Neuron (in vitro differentiated cells): ENCODE results near the gene CENPE.

Source experiments
- H2AFZ ChIP-seq: one replicate; pipeline ENCODE4 v1.6.1; 2013; ENCODE audit warnings: low read depth, mild to moderate bottlenecking, inconsistent platforms, low read length, moderate library complexity
- H3K27me3 ChIP-seq: one replicate; pipeline ENCODE4 v1.6.1; 2013; ENCODE audit warnings: low read length; ENCODE audit not compliant: insufficient read depth
- H3K36me3 ChIP-seq: one replicate; pipeline ENCODE4 v1.6.1; 2013; ENCODE audit warnings: low read length; ENCODE audit not compliant: insufficient read depth
- H3K4me1 ChIP-seq: one replicate; pipeline ENCODE4 v1.6.1; 2013; ENCODE audit warnings: low read length; ENCODE audit not compliant: insufficient read depth
- H3K4me3 ChIP-seq: 2 replicates; pipeline ENCODE4 v1.5.1; 2013; ENCODE audit warnings: mild to moderate bottlenecking, low read length, moderate library complexity
- H3K9me3 ChIP-seq: one replicate; pipeline ENCODE4 v1.6.1; 2013; ENCODE audit warnings: low read length

The CENPE gene

GRCh38 chr4:103162176-103162575 is 36.0 kb downstream of the CENPE start:
- no peaks in the 10 kb centered on the region for H3K27me3 ChIP-seq

DNA sequence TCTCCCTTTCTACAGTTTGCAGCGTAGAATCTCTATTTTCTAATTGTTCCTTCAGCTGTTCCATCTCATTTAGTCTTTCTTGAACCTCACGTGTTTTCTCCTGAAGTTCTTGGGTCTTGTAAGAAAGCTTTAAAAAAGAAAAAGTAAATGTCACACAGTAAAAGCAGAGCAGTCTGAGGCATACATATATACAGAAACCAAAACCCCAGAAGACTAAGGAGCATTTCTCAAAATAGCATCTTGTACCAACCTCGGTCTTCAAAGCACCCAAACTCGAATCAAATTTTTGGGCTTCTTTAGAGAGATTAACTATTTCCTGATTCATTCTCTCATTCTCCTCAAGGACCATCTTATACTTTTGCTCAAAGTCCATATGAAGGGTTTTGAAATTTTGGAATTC is 39.4 kb downstream of the CENPE start:
- peaks cover 5% of the 10 kb centered on the region for H3K9me3 ChIP-seq
- H3K4me3 ChIP-seq = no peak overlapping the region
- no peak overlapping the region for H2AFZ ChIP-seq
- H3K36me3 ChIP-seq = peaks cover 65% of the 10 kb centered on the region
- H3K4me1 ChIP-seq = no peaks in the 10 kb centered on the region
- no peaks in the 10 kb centered on the region for H3K27me3 ChIP-seq

More at GRCh38 chr4:103162176-103162575, 36.0 kb downstream of the CENPE start:
- Histone ChIP-seq H3K36me3 (peaks cover 53% of the 10 kb centered on the region), H3K9me3 (no peaks in the 10 kb centered on the region), H2AFZ (no peak overlapping the region), H3K4me1 (no peaks in the 10 kb centered on the region), H3K4me3 (no peak overlapping the region)

GRCh38 chr4:103156106-103156505 is 42.0 kb downstream of the CENPE start:
- peaks cover 5% of the 10 kb centered on the region for H3K9me3 ChIP-seq
- no peaks in the 10 kb centered on the region for H3K27me3 ChIP-seq
- no peaks in the 10 kb centered on the region for H3K4me1 ChIP-seq
- H3K36me3 ChIP-seq = peaks cover 75% of the 10 kb centered on the region
- no peak overlapping the region for H3K4me3 ChIP-seq
- no peak overlapping the region for H2AFZ ChIP-seq

GRCh38 chr4:103152381-103152780 is 45.8 kb downstream of the CENPE start:
- Histone ChIP-seq H3K27me3 (no peaks in the 10 kb centered on the region), H3K4me3 (no peak overlapping the region), H3K4me1 (no peaks in the 10 kb centered on the region), H3K36me3 (peaks cover 81% of the 10 kb centered on the region), H2AFZ (no peak overlapping the region), H3K9me3 (peaks cover 7% of the 10 kb centered on the region)

DNA sequence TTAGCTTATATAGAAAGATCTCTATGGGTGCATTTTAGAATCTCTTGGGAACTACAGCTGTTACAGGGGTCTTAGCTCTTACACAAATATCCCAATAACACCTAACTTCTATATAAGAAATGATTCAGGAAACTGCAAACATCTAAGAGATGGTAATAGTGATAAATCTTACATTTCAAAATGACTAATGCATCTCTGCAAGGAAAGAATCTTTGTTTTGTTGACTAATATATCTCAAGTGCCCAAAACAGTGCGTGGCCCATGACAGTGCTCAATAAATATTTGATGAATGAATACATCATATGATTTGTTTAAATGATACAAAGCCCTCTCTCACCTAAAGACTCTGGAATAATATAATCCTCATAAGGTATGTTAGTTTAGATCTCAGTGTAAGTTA is 47.5 kb downstream of the CENPE start:
- Histone ChIP-seq H3K4me3 (no peak overlapping the region), H3K9me3 (peaks cover 5% of the 10 kb centered on the region), H3K4me1 (no peaks in the 10 kb centered on the region), H2AFZ (no peak overlapping the region), H3K36me3 (peaks cover 83% of the 10 kb centered on the region), H3K27me3 (no peaks in the 10 kb centered on the region)

DNA sequence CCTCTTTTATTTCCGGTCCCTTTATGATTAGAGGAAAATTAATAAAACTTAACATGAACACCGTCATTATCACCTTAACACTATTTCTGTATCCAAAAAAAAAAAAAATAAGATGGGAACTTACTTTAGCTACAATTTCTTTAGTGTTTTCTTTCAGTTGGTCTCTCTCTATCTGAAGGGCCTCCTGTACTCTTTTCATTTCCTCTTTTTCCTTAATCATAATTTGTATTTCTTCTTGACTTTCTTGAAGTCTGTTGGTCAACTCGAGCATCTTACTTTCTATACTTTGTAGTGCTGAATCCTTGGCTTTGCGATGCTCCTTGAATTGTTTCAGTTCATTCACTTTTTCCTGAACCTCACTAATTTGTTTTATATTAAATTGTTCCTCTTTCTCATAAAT is 53.2 kb downstream of the CENPE start:
- Histone ChIP-seq H3K4me1 (no peaks in the 10 kb centered on the region), H2AFZ (no peak overlapping the region), H3K4me3 (no peak overlapping the region), H3K27me3 (no peaks in the 10 kb centered on the region), H3K36me3 (peaks cover 83% of the 10 kb centered on the region), H3K9me3 (peaks cover 2% of the 10 kb centered on the region)

DNA sequence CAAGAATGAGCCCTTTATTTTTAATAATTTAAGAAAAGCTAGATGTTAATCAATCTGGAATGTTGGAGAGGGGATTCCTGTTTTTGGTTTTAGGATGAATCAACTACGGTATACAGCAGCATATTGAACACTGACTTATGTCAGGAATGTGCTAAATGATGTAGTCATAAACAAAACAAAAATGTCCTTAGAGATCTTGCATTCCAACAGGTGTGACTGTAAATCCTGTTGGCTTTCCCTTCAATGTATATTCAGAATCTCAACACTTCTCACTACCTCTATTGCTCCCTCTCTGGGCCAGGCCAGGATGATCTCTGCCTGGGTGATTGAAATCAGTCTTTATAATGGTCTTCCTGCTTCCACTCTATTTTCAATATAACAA is 60.7 kb downstream of the CENPE start:
- H3K4me3 ChIP-seq = no peak overlapping the region
- no peak overlapping the region for H2AFZ ChIP-seq
- no peaks in the 10 kb centered on the region for H3K27me3 ChIP-seq
- no peaks in the 10 kb centered on the region for H3K4me1 ChIP-seq
- peaks cover 79% of the 10 kb centered on the region for H3K36me3 ChIP-seq
- no peaks in the 10 kb centered on the region for H3K9me3 ChIP-seq

DNA sequence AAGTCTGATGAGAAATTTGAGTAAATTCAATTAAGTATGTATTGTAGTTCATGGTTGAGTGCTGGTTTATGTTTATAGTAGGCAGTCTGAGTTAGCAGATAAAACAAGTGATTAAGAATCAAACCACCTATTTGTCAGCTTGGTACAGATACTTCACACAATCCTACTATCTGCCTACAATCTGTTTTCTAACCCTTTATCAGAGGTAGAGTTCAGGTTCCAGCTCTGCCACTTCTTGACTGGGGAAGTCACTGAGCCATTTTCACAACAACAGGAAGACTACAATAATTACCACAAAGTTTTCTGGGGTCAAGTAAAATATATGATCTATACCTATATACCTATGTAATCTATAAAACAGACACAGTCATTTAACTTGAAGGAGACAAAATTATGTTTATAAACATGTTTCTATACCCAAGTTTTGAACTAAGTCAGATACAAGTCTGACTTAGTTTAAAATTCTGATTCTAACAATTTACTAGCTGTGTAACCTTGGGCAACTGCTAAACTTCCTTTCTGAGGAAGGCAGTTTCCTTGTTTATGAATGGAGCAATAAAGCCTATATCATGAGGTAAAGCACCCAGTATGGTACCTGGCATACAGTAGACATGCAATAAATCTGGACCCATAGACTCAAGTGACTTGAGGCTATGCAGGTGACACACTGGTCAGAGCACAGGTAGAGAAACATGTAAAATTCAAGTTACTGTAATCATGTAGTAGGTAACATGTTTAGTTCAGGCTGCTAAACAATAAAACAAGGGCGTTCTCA is 61.3 kb downstream of the CENPE start:
- Histone ChIP-seq H3K4me1 (no peaks in the 10 kb centered on the region), H3K36me3 (peaks cover 80% of the 10 kb centered on the region)

DNA sequence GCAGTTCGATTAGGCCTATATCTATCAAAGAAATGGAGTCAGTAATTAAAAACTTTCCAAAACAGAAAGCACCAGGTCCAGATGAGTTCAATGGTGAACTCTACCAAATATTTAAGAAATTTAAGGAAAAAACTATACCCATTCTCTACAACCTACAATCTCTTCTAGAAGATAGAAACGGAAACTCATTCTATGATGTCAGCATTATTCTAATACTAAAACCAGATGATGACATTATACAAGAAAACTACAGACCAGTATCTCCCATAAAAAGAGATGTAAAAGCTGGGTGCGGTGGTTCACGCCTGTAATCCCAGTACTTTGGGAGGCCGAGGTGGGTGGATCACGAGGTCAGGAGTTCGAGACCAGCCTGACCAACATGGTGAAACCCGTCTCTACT is 69.0 kb downstream of the CENPE start:
- Histone ChIP-seq H2AFZ (no peak overlapping the region), H3K4me1 (no peaks in the 10 kb centered on the region), H3K4me3 (no peak overlapping the region), H3K27me3 (no peaks in the 10 kb centered on the region), H3K36me3 (peaks cover 52% of the 10 kb centered on the region), H3K9me3 (peaks cover 6% of the 10 kb centered on the region)

More for the DNA sequence above, 61.3 kb downstream of the CENPE start:
- Histone ChIP-seq H3K27me3 (no peaks in the 10 kb centered on the region), H3K4me3 (no peak overlapping the region), H3K9me3 (no peaks in the 10 kb centered on the region), H2AFZ (no peak overlapping the region)

GRCh38 chr4:103126126-103126525 is 72.0 kb downstream of the CENPE start:
- Histone ChIP-seq H3K9me3 (peaks cover 3% of the 10 kb centered on the region), H3K36me3 (peaks cover 52% of the 10 kb centered on the region), H3K4me3 (no peak overlapping the region), H2AFZ (no peak overlapping the region), H3K27me3 (no peaks in the 10 kb centered on the region), H3K4me1 (no peaks in the 10 kb centered on the region)

GRCh38 chr4:103123114-103123513 is 75.0 kb downstream of the CENPE start:
- Histone ChIP-seq H3K9me3 (peaks cover under 1% of the 10 kb centered on the region), H3K27me3 (no peaks in the 10 kb centered on the region), H3K4me1 (no peaks in the 10 kb centered on the region), H3K36me3 (peaks cover 54% of the 10 kb centered on the region), H3K4me3 (no peak overlapping the region), H2AFZ (no peak overlapping the region)

GRCh38 chr4:103118166-103118565 is 80.0 kb downstream of the CENPE start:
- Histone ChIP-seq H3K36me3 (peaks cover 61% of the 10 kb centered on the region), H3K4me1 (no peaks in the 10 kb centered on the region), H3K9me3 (no peaks in the 10 kb centered on the region), H3K27me3 (no peaks in the 10 kb centered on the region), H2AFZ (no peak overlapping the region), H3K4me3 (no peak overlapping the region)

GRCh38 chr4:103111598-103111997 is 86.5 kb downstream of the CENPE start:
- Histone ChIP-seq H3K9me3 (no peaks in the 10 kb centered on the region), H3K36me3 (peaks cover 69% of the 10 kb centered on the region), H3K4me3 (no peak overlapping the region), H3K27me3 (no peaks in the 10 kb centered on the region), H3K4me1 (no peaks in the 10 kb centered on the region), H2AFZ (no peak overlapping the region)

GRCh38 chr4:103108542-103108941 is 89.6 kb downstream of the CENPE start:
- Histone ChIP-seq H3K27me3 (no peaks in the 10 kb centered on the region), H3K36me3 (peaks cover 55% of the 10 kb centered on the region), H3K4me3 (no peak overlapping the region)

More at GRCh38 chr4:103108542-103108941, 89.6 kb downstream of the CENPE start:
- Histone ChIP-seq H3K4me1 (no peaks in the 10 kb centered on the region), H2AFZ (no peak overlapping the region), H3K9me3 (peaks cover 3% of the 10 kb centered on the region)
